Measurements from ENCODE around the gene SNED1.

DNA sequence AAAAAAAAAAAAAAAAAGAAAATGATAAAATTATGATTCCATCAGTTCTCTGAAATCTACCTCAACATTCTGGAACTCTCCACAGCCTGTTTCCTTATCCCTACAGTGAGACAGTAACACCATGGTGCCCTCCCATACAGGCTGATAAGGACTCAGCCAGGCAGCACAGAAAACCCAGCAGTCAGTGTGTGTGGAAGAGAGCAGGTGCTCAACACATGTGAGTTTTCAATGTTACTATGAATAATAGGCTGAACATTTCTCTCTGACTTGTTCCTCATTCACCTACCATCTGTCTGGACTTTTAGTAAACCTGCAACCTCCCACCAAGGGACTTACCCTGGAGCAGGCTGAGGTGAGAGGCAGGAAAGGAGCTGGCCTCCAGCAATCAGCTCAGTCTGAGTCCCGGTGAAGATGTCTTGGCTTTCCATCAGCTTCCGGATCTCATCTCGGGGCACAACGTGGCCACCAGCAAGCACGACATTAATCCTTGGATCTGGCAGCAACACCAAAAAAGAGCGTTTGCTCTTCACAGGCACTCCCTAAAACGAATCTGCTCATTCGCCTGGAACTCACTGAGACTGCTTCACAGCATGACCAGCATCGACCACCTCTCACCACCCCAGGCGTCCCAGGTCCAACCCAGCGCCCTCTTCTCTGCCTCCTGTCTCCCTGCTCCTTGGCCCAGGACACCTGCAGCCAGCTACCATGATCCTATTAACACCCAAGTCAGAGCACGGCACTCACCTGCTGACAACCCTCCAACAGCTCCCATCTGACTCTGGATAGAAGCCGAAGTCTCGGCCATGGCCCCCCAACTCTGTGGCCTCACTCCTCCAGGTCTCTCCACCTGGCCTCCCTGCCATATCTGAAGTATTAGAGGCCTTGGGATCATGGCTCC is 134.4 kb downstream of the SNED1 start:
- TF ChIP-seq, protein P1, sequence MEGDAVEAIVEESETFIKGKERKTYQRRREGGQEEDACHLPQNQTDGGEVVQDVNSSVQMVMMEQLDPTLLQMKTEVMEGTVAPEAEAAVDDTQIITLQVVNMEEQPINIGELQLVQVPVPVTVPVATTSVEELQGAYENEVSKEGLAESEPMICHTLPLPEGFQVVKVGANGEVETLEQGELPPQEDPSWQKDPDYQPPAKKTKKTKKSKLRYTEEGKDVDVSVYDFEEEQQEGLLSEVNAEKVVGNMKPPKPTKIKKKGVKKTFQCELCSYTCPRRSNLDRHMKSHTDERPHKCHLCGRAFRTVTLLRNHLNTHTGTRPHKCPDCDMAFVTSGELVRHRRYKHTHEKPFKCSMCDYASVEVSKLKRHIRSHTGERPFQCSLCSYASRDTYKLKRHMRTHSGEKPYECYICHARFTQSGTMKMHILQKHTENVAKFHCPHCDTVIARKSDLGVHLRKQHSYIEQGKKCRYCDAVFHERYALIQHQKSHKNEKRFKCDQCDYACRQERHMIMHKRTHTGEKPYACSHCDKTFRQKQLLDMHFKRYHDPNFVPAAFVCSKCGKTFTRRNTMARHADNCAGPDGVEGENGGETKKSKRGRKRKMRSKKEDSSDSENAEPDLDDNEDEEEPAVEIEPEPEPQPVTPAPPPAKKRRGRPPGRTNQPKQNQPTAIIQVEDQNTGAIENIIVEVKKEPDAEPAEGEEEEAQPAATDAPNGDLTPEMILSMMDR (IDR thresholded peaks at IDR 0.05; ENCODE audit: low read length), result no peak
- TF ChIP-seq EZH2 (optimal IDR thresholded peaks at IDR 0.05; ENCODE audit: low read depth, low read length), result no peak
